ENCODE data around the gene BTN2A1.
"Not testable (repeated sequence)": the region's sequence is repeated elsewhere in the genome, so short reads cannot be mapped to it uniquely, and the experiment has no call there.

BTN2A1 gene

GRCh38 chr6:26457806-26458688 lies at the start of gene BTN2A1:
Gene BTN2A1 (plus strand): TSS chr6:26457955. CDS start chr6:26458637, 682 bp downstream.
- DNase-seq, result peak; percentile 82

- DNase-seq, result no peak
Measured at GRCh38 chr6:26408828-26409730, 48.7 kb upstream of the BTN2A1 start.

- no peak for DNase-seq
Measured at GRCh38 chr6:26411751-26412150, 46.0 kb upstream of the BTN2A1 start.

- no peak for DNase-seq
Measured at GRCh38 chr6:26412228-26412627, 45.5 kb upstream of the BTN2A1 start.

GRCh38 chr6:26412954-26413353 lies 44.8 kb upstream of the BTN2A1 start:
- no peak for DNase-seq

- no peak for DNase-seq
Measured at GRCh38 chr6:26414281-26414680, 43.5 kb upstream of the BTN2A1 start.

GRCh38 chr6:26415036-26415614 lies 42.6 kb upstream of the BTN2A1 start:
- DNase-seq, result no peak

- DNase-seq, result no peak
Measured at GRCh38 chr6:26415791-26416190, 42.0 kb upstream of the BTN2A1 start.

GRCh38 chr6:26416288-26416687 lies 41.5 kb upstream of the BTN2A1 start:
- no peak for DNase-seq

- DNase-seq, result not testable (repeated sequence)
Measured at GRCh38 chr6:26418077-26418476, 39.7 kb upstream of the BTN2A1 start.

- DNase-seq, result not testable (repeated sequence)
Measured at GRCh38 chr6:26418795-26419194, 39.0 kb upstream of the BTN2A1 start.

GRCh38 chr6:26420688-26421171 lies 37.0 kb upstream of the BTN2A1 start:
- no peak for DNase-seq

- DNase-seq, result peak; percentile 33
Measured at GRCh38 chr6:26421259-26422144, 36.3 kb upstream of the BTN2A1 start.

- DNase-seq, result no peak
Measured at GRCh38 chr6:26422329-26422728, 35.4 kb upstream of the BTN2A1 start.

GRCh38 chr6:26426691-26427450 lies 30.9 kb upstream of the BTN2A1 start:
- no peak for DNase-seq

GRCh38 chr6:26427451-26427809 lies 30.3 kb upstream of the BTN2A1 start:
- DNase-seq, result no peak

- no peak for DNase-seq
Measured at GRCh38 chr6:26428206-26428605, 29.5 kb upstream of the BTN2A1 start.

- DNase-seq, result no peak
Measured at GRCh38 chr6:26430787-26431186, 27.0 kb upstream of the BTN2A1 start.

- DNase-seq, result no peak
Measured at GRCh38 chr6:26431258-26432172, 26.2 kb upstream of the BTN2A1 start.

GRCh38 chr6:26432627-26433201 lies 25.0 kb upstream of the BTN2A1 start:
- no peak for DNase-seq

Measured in NCI-H2171 (cell line).